NCI-H2171 (cell line): ENCODE results near the gene ZMAT5.
A peak's percentile ranks its signal among the peaks of the same experiment; 100 is the strongest.

Experiments used
- DNase-seq: peaks from one replicate; lab custom pipeline; 2025; lab: John Stamatoyannopoulos, UW

Gene ZMAT5

GRCh38 chr22:29753808-29754657 is 12.8 kb downstream of the ZMAT5 start:
- no peak for DNase-seq

- DNase-seq: no peak
Measured at GRCh38 chr22:29751669-29752068, 15.1 kb downstream of the ZMAT5 start.

GRCh38 chr22:29750559-29751538 is 16.0 kb downstream of the ZMAT5 start:
- DNase-seq: no peak

GRCh38 chr22:29750029-29750428 is 16.8 kb downstream of the ZMAT5 start:
- no peak for DNase-seq

GRCh38 chr22:29748248-29748893 is 18.4 kb downstream of the ZMAT5 start:
- DNase-seq: no peak

GRCh38 chr22:29747832-29748231 is 19.0 kb downstream of the ZMAT5 start:
- DNase-seq: no peak

GRCh38 chr22:29744902-29745301 is 21.9 kb downstream of the ZMAT5 start:
- DNase-seq: peak; percentile 97

GRCh38 chr22:29742326-29742725 is 24.5 kb downstream of the ZMAT5 start:
- no peak for DNase-seq

GRCh38 chr22:29741926-29742325 is 24.9 kb downstream of the ZMAT5 start:
- no peak for DNase-seq

GRCh38 chr22:29740216-29740615 is 26.6 kb downstream of the ZMAT5 start:
- DNase-seq: no peak

GRCh38 chr22:29739346-29739875 is 27.4 kb downstream of the ZMAT5 start:
- DNase-seq: no peak

- no peak for DNase-seq
Measured at GRCh38 chr22:29738118-29738815, 28.5 kb downstream of the ZMAT5 start.

- DNase-seq: no peak
Measured at GRCh38 chr22:29737251-29738117, 29.3 kb downstream of the ZMAT5 start.

- no peak for DNase-seq
Measured at GRCh38 chr22:29735416-29735815, 31.4 kb downstream of the ZMAT5 start.

GRCh38 chr22:29734838-29735237 is 32.0 kb downstream of the ZMAT5 start:
- no peak for DNase-seq

- no peak for DNase-seq
Measured at GRCh38 chr22:29734406-29734805, 32.4 kb downstream of the ZMAT5 start.

GRCh38 chr22:29733362-29734201 is 33.2 kb downstream of the ZMAT5 start:
- peak; percentile 87 for DNase-seq

GRCh38 chr22:29732883-29733282 is 33.9 kb downstream of the ZMAT5 start:
- DNase-seq: no peak

GRCh38 chr22:29731058-29731850 is 35.6 kb downstream of the ZMAT5 start:
- DNase-seq: no peak
